Loucy (cell line): Measurements from ENCODE around the gene MEOX1.

ENCODE experiments used
- CTCF ChIP-seq: fragments of 200-600 bp; sonication (generic); conservative IDR thresholded peaks from 2 replicates; pipeline ENCODE4 v1.5.1; 2014; ENCODE audit warnings: mild to moderate bottlenecking, antibody characterized with exemption, low read length
- EZH2phosphoT487 ChIP-seq: fragments of 200-600 bp; IDR thresholded peaks from 2 replicates; pipeline ENCODE4 v1.6.1; 2018; ENCODE audit warnings: antibody characterized with exemption, mild to moderate bottlenecking, moderate library complexity, borderline replicate concordance

GRCh38 chr17:43603321-43603720 lies 58.4 kb downstream of the MEOX1 start:
- TF ChIP-seq CTCF (no peak), EZH2phosphoT487 (no peak)
